GM21717 (cell line): ENCODE data around the gene LGR6.
"Not testable (repeated sequence)": the region's sequence is repeated elsewhere in the genome, so short reads cannot be mapped to it uniquely, and the experiment has no call there.

Source experiments
- ATAC-seq: cut with Tn5 transposase; IDR thresholded peaks from one replicate; pipeline ENCODE4 v1.9.1; 2021; ENCODE audit warnings: mild to moderate bottlenecking, moderate library complexity; ENCODE audit not compliant: unreplicated experiment

The LGR6 gene

DNA sequence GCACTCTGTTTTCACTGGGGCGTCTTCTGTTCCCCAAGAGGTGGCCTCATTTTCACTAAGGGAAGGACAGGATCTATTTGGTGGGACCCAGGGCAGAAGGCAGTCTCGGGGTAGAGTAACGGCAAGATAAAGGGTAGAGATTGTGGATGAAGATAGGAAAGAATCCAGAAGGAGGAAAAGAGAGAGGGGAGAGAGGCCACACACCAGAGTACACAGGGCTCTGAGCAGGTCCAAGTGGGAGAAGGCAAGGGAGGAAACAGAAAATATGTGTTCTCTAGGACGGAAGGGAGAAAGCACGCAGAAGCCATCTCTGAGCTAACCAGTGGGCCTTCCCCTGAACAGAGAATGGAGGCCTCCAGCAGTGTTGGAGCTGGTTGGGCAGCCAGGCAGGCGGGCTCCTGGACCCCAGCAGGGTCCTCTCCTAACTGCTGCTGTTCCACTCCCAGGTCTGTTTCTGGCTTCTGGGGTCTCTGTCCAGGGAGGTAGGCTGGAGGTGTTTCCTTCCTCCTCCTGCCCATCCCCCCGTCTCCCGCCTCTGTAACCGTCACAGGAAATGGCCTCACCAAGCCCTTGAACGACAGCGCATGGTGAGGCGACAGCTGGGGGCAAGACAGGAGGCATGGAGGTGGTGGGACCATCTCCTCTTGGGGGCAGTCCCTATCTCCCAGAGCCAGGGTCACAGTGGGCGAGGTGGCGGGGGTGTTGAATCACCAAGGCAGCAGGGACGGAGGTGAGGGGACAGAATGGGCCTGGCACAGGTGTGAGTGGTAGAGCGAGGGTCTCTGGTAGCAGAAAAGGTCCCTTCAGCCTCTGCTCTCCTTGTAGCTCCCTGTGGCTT lies 33.8 kb upstream of the LGR6 start:
- ATAC-seq, result peak; percentile 34

DNA sequence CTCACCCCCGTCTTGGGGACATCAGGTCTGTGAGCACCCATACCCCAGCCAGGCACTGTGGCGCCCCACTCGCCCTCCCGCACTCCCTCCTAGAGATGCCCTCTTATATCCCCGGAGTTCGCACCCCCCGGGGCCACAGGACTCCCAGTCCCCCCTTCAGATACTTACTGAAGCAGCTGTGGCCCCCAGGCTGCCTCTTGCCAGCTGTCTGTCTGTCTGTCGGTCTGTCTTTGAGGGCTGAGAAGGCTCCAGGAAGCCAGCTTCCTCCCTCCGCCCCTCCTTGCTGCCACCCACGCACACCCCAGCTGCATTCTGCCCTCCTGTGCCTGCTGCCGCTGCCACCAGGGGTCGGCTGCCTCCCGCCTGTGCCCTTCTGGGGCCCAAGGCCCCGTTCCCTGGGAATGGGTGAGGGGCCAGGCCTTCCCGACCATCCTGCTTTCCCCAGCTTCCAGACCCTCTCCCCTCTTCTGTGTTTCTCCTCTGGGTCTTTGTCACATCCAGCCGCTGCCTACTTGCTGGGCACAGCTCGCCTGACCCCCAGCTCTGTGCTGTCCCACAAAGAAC lies 33.1 kb upstream of the LGR6 start, which contains the start of gene PTPN7:
Gene PTPN7 (minus strand): TSS at position 226 of the 564 bp plus-strand sequence. CDS start 1,200 bp downstream, outside the sequence.
- ATAC-seq, result peak; percentile 41

DNA sequence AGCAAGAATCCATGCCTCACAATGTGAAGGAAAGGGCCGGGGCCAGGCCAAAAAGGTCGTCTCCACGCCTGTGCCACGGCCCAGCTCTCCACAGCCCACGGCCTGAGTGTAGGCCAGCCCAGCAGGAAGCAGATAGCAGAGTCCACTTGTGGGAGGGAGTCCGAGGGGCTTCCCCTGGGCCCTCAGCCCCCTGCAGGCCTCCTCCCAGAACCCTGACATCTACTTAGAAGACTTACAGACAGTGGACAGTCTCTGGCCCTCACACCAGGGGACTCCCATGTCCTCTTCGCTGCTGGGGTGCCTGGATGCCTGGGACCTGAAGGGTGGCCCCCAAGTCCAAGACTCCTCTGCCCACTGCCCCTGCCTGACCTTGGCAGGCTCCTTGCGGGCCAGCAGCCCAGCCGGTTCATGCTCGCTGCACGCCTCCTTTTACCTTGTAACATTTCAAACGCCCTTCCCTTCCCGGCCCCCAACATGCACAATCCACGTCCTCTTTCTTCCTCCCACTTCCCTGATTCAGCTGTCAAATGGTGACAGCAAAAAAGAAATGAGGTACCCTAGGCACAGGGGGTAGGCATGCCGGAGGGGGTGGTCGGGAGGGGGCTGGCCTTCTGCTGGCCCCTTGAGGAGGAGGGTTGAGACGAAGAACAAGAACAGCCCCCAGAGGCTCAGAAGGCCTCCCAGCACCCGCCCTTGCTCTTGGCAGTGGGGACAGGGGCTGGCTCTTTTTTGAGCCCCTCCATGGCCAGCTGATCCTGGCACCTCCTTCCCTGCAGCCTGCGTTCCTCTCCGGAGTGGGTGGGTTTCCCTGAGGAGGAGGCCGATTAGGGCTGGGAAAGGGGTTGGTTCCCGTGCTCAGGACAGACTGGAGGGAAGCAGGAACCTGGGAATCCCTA lies 32.2 kb upstream of the LGR6 start:
- ATAC-seq, result no peak

DNA sequence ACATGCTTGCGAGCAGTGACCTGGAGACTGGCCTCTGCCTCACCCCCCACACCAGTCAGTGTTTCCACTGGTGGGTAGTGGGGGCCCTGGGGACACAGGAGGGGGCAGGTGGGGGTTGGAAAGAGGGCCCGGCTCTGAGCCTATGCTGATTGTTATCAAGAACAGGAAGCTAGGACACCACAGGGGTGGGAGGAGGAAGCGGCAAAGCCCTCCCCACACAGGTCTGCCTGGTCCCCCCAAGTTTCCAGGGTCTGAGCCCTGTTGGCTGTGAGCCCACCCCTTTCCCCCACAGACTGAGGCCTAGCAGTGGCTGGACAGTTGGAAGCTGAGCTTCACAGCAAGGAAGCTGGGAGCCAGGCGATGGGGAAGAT lies 31.6 kb upstream of the LGR6 start:
- ATAC-seq, result no peak

DNA sequence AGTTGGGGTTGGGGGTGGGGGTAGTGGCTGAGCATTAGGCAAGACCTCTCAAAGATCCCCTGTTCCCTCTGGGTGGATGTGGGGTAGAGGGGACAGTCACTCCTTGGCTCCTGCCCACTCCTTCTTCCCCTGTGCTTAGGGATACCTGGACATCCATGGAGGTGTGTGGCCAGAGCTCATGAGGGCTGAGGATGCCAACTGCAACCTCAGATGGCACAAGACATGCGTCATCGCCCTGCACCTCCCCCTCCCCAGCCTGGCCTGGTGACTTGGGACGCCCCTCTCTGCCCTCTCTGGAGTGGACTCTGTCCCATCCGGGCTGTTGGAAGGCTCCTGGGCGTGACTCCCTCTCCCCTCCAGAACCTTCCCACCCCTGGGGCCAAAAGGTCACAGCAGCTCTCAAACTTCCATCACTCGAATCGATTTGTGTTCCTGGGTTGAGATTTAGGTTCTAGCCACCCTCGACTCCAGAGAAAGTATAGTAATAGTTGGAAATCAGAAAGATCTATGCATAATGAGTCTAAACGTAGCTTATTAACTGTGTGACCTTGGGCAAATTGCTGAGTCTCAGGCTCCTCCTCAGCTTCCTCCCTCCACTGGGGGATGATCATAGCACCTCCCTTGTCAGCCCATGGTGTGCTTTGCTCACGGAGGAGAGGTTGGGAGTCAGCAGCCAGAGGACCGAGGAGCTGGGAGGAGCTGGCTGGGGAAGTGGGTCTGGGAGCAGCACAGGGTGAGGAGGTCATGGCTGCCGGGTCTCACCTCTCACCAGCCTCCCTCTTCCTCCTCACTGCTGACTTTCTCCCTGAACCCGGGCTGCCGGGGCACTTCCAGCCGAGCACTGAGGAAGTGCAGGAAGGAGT lies 30.9 kb upstream of the LGR6 start:
- ATAC-seq, result no peak

DNA sequence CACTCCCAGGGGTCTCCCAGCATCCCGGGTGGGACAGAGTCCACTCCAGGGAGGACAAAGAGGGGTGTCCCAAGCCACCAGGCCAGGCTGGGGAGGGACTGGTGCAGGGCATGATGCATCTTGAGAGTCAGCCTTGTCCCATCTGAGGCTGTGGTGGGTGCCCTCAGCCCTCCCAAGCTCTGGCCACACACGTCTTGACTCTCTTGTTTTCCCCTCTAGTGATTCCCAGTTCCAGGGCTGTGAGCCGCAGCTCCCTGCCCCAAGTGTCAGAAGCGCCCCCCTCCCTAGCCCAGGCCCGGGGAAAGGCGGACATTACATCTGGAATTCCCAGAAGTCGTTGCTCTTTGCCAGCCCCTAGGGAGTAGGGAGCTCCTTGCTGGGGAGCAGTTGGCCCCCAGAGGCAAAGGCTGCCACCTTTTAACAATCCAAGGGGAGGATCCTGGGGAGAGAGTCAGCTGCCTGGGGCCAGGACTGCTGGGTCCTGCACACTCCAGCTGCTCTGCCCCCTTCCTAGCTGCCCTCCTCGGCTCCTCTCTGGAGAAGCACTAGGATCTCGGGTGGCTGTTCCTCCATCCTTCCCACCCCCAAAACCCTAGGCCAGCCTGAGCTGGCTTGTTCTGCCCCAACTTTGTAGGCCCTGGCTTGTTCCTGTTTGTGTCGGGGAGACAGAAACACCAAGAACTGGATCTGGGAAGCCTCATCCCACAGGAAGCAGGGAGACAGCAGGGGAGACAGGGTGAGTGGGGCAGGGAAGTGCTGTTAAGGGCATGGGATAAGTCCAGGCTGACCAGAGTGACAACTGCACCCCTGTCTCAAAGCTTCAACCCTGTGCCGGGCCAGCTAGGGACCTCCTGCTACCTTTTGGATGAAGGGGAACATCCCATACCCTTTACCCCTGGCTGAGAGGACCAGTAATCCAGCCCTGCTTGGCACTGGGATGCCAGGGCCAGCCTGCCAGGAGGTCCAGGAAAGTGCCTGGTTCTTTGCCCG lies 30.0 kb upstream of the LGR6 start:
- no peak for ATAC-seq

DNA sequence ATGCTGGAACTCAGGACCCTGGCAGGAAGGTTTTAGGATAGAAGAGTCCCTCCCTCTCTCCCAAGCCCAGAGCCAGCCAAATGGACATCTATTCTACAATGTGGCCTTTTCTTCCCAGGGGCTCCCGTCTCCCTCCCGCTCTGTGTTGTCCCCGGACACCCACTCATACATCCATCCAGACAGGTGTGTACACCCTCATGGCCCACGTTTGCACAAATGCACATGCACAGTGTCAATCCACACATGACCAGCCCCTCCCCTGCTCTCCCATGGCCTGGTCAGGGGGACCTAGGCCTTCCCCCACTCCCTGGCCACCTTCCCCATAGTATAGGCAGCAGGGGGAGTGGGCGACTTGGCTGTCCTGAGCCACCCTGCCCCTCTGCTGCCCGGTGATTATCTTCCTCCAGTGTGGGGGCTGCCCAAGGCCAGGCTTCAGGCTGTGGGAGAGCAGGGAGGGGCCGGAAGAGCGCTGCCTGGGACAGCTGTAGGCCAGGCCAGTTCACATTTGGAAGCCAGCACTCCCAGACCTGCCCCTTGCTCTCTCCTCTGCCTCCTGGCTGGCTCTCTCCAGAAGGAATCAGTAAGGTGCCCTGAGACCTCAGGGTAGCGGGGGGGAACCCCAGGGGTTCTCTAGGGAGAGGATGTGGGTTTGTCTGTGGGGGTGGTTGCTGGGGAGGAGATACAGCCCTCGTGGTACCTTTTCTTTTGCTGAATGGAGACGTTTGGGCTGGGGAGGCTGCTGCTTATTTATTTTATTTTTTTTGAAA lies 29.1 kb upstream of the LGR6 start:
- ATAC-seq, result peak; percentile 45

DNA sequence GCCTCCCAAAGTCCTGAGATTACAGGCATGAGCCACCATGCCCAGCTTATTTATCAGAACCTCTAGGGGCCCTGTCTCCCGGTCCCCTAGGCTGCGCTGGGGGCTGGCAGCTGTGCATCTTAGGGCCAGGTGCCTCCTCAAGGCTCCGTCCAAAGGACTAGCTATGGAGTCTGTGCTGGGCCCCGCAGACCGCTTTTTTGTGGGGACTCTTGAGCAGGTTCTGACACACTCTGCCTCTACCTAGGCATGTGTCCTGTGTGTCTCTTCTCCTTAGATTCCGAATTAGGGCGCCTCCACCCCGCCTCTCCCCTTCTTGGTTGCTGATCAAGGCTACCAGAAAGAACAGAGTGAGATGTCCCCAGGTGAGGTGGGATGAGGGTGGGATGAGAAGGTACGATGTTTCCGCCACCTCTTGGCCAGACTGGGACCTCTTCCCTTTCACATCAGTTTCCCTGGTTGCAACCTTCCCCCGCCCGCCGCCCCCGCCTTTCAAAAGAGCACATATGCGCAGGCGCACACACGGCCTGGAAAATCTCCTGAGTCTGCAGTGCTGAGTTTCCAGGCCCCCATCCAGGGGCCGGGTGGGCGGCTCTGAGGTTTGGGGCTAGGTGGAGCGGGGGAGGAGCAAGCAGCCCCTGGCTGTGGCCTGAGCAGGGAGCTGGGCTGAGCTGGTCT lies 28.2 kb upstream of the LGR6 start:
- ATAC-seq, result no peak

DNA sequence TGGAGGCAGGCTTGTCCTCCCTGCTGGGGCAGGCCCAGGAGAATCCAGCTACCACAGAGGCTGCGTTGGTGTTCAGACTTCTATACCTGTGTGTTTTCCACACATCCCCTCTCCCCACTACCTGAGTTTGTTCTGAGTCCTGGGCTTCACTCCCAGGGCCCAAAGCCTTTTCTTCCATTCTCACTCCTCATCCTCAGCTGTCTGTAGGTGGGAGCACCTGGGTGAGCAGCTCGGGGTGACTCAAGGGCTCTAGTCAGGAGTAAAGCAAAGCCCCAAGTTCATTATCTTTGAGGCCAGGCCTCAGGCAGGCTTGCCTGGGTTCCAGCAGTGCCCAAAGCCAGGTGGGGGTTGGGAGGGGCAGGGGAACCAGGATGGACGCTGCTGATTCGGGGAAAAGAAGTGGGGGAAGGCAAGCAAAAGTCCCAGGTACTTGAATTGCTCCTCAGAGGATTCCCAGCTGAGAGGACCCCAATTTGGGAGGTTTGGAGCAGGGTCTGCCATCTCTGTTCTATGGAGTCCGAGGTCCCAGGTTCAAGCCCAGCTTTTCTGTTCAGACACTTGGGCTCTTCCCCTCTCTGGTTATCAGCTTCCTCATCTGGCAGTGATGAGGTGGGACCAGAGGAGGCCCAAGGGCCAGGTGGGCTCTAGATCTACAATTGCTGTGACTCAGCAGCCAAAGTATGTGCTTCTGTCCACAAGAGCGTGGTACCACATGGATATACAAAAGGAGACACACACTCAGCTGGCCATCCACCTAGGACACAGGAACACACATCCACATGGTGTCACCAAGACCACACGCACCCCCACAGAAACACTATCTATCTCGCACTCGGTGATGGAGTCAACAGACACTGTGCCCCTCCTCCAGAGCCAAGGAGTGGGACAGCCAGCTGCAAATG lies 27.4 kb upstream of the LGR6 start:
- ATAC-seq, result no peak

DNA sequence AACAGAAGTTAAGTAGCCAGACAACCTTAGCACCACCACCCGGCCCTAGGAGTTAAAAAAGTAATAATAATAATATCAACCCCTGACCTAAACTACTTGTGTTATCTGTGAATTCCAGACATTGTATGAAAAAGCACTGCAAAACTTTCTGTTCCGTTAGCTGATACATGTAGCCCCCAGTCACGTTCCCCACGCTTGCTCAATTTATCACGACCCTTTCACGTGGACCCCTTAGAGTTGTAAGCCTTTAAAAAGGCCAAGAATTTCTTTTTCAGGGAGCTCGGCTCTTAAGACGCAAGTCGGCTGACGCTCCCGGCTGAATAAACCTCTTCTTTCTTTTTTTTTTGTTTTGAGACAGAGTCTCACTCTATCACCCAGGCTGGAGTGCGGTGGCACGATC lies 26.5 kb upstream of the LGR6 start:
- ATAC-seq, result not testable (repeated sequence)

DNA sequence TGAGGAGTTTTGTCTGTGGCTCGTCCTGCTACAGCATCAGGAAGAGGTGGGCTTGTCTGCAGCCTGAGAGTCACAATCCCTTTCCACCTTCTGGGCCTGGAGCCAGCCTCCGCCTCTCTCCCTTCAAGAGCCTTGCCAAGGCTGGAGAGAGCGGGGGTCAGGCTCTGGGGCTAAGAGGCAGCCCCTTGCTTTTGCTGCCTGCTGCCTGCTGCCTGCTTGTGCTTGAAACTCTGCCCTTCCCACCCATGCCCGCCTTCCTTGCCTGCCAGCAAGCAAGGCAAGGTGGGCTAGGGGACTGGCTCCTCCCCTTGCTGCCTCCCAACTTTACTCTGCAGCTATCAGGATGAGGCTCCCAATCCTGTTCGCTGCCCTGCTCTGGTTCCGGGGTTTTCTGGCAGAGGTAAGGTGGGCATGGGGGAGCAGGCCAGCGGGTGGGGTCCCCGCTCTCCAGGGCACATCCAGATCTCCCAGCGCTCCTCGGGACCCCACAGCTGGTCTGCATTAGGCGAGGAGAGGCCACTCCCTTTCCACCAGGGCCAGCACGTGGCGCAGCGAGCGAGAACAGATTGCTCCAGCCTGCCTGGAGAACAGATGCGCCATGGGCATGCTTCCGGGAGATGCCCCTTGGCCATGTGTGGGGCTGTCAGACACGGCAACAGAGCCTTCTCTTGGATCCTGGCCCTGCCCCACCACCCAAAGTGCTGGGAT lies 25.7 kb upstream of the LGR6 start:
- no peak for ATAC-seq

DNA sequence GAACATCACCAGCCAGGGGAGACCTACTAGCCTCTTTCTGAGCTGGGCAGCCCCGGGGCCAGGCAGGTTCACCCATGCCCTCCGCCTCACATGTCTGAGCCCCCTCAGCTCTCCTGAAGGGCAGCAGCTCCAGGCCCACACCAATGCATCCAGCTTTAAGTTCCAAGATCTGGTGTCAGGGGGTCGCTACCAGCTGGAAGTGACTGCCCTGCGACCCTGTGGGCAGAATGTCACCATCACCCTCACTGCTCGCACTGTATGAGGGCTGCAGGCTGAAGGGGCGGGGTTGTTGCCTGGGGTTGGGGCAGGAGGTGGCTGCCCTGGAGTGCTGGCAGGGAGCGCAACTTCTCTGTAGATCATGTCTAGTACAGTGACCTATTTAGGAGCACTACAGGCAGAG lies 24.7 kb upstream of the LGR6 start:
- ATAC-seq, result no peak

DNA sequence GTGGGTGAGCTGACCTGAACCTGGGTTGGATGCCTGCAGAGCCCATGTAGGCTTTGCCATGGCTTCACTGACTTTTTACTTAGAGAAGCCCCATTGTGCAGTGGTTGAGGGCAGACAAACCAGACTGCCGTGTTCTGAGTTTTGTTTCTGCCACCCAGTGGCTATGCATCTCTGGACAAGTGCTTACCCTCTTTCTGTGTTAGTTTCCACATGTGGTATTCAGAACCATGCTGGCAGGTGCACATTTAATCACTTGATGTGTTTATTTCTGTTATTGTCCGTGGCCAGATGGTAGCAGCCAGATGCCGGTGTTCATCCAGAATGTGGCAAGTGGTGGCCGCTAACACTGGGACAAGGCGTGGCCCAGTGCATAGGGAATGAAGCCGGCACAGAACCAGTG lies 22.9 kb upstream of the LGR6 start:
- no peak for ATAC-seq

DNA sequence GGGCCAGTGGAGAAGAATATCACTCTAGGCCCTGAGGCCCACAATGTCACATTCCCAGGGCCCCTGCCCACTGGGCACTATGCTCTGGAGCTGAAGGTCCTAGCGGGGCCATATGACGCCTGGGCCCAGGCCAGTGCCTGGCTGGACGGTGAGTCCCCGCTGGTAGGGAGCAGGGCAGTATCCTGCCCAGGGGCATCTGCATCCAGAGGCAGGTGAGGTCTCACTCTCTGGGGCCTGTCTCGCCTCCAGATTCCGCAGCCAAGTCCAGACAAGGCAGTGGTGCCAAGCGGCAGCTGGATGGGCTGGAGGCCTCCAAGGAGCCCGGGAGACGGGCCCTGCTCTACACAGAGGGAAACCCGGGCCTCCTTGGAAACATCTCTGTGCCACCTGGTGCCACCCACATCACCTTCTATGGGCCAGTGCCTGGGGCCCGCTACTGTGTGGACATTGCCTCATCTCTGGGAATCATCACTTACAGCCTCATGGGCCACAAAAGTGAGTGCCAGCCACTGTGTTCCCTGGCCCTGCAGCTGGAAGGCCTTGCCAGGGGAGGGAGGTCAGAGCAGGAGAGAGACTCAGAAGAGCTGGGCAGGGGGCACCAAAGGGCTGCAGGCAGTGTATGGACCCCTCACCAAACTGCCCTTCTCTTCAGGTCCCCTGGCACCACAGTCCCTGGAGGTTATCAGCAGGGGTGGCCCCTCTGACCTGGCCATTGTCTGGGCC lies 22.1 kb upstream of the LGR6 start:
- ATAC-seq, result no peak

DNA sequence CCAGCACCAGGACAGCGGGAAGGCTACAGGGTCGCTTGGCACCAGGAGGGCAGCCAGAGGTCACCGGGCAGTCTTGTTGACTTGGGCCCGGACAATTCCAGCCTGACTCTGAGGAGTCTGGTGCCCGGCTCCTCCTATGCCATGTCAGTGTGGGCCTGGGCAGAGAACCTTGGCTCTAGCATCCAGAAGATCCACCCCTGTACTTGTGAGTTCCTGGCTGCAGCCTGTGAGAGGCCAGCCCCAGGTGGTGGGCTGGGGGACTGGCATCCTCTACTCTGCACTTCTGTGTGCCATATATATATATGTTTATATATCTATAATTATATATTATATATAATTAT lies 21.6 kb upstream of the LGR6 start:
- no peak for ATAC-seq

DNA sequence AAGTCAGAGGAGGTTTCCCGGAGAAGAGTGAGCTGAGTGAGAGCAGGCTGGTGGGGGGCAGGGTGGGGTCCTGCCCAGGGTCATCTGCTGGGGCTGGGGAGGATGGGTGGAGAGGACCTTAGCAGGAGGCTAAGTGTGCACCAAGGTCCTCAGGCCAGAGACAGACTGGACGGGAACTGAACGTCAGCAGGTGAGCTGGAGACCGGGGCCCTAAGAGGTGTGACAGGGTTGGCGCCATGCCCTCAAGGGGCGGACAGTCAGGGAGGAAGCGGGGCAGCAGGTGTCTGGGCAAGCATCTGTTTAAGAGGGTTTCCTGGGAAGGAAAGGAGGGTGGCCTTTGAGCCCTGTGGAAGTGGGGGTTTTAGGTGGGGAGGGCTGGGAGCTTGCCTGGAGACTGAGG lies 19.6 kb upstream of the LGR6 start:
- ATAC-seq, result no peak
